Heart left ventricle (tissue), 16 donors: ENCODE results near the gene MORC3. TPM values are rescaled to one million over a fixed set of nuclear protein-coding genes. Genes with fewer than 3 reads are reported as not detected.
"Not testable (repeated sequence)": the region's sequence is repeated elsewhere in the genome, so short reads cannot be mapped to it uniquely, and the experiment has no call there.

Experiments used
- ATAC-seq, 4 donors: fragments of 200-7000 bp; cut with Tn5 transposase; one replicate each; pipeline ENCODE4 v1.9.1; 2020 to 2022; ENCODE audit warnings: moderate library complexity in 4 of 4, mild to moderate bottlenecking in 3 of 4, moderate number of reproducible peaks in 1 of 4
- DNase-seq, 5 donors: peaks; one replicate each; pipeline ENCODE4 v3.0.0-alpha.2; 2020
- H3K27ac ChIP-seq, 12 donors: fragments of 200-600 bp; sonication (generic) in 4 of 12; one replicate each; pipeline versions ENCODE4 v1.5.0 to v1.8.0; 2016 to 2022; ENCODE audit warnings: mild to moderate bottlenecking in 2 of 12
- H3K27me3 ChIP-seq, 9 donors: fragments of 200-600 bp; sonication (generic) in 2 of 9; one replicate each; pipeline versions ENCODE4 v1.5.1 to v1.8.0; 2016 to 2022; ENCODE audit warnings: mild to moderate bottlenecking in 3 of 9
- H3K36me3 ChIP-seq, 9 donors: fragments of 200-600 bp; sonication (generic) in 2 of 9; one replicate each; pipeline versions ENCODE4 v1.5.0 to v1.8.0; 2018 to 2022; ENCODE audit warnings: mild to moderate bottlenecking in 2 of 9
- H3K4me1 ChIP-seq, 12 donors: fragments of 200-600 bp; sonication (generic) in 4 of 12; one replicate each; pipeline versions ENCODE4 v1.5.0 to v1.8.0; 2016 to 2022; ENCODE audit warnings: mild to moderate bottlenecking in 3 of 12
- H3K4me3 ChIP-seq, 12 donors: fragments of 200-600 bp; sonication (generic) in 4 of 12; one replicate each; pipeline versions ENCODE4 v1.5.0 to v1.8.0; 2017 to 2022; ENCODE audit warnings: mild to moderate bottlenecking in 9 of 12, moderate library complexity in 4 of 12
- H3K9me3 ChIP-seq, 12 donors: fragments of 200-600 bp; sonication (generic) in 4 of 12; one replicate each; pipeline versions ENCODE4 v1.5.0 to v1.8.0; 2016 to 2022; ENCODE audit warnings: mild to moderate bottlenecking in 1 of 12
- POLR2A ChIP-seq, 2 donors: fragments of 450-650 bp; IDR thresholded peaks; one replicate each; pipeline ENCODE4 v1.6.1; 2017; ENCODE audit warnings: antibody characterized with exemption in 2 of 2, mild to moderate bottlenecking in 2 of 2, moderate library complexity in 2 of 2
- WGBS, 4 donors: extraction: QIAGEN DNeasy Blood & Tissue Kit in 2 of 4; methylation state at CpG; one replicate each; pipeline versions ENCODE4 v1.1.5 to v1.1.7; 2013 to 2018; 5-methylcytosine and 5-hydroxymethylcytosine counted together
- intact Hi-C, 10 donors: fragments of 100-400 bp; cut with DNase I; formaldehyde crosslinking; loops; one replicate each; pipeline versions ENCODE4 v1.11.1 to v1.14.2; 2022
- long read RNA-seq, 3 donors: library from polyadenylated mRNA; unstranded; transcript quantifications; one replicate each; pipeline ENCODE4 v2.0.0, GENCODE V29; 2020 to 2021
- polyA plus RNA-seq, 2 donors: library from polyadenylated mRNA; stranded (reverse); fragments of 200-250 nt; gene quantifications; one replicate each; pipeline ENCODE4 v1.2.3, GENCODE V29; 2013
- total RNA-seq, 9 donors: library from RNA; depleted of rRNA in 2 of 9; stranded (reverse); fragments of >200 nt in 2 of 9; fragmentation: NEBNext Ultra II Directional in 3 of 9; extraction: Animal tissue kit (Norgen Biotek cat#: 25700) in 3 of 9; gene quantifications; one replicate each; pipeline versions ENCODE4 v1.1.0 to v1.2.4, GENCODE V29; 2016 to 2023
- TF ChIP-seq, protein P1 (sequence below), 12 donors: fragments of 200-600 bp; sonication (generic) in 4 of 12; IDR thresholded peaks; one replicate each; pipeline versions ENCODE4 v1.5.0 to v1.8.0; 2018 to 2022; ENCODE audit warnings: antibody characterized with exemption in 12 of 12, mild to moderate bottlenecking in 5 of 12
- donor health status: ischemic (EF 13 %, LVEDD 7.1; RV severe dilation, severe dysfunction).
- donor health status: healthy with polysubstance abuse.
- donor health status: DM: no; HTN: yes; CAD: no.
- donor health status: DM: no; HTN: no; CAD: no.
- donor health status: ischemic (EF 25% LVEDD 6.9; RV normal size, moderate dysfunction).
- donor health status: ischemic (EF 25% LVEDD 5.7; RV mildly dilated, moderate dysfunction).
- donor health status: healthy.
- donor health status: DM: yes; HTN: yes; CAD: no.
- donor health status: ischemic (EF 35%, LVEDD 5.7; RV mildly dilated, moderate dysfunction).
- donor health status: nonischemic (EF 11% LVEDD 7.7; RV severe dilation, severe dysfunction).
- donor health status: DM: yes; HTN: yes; CAD: no.
- donor health status: PGD.
- donor health status: ischemic (EF 29% LVEDD 5.4; RV normal size, mild dysfunction).
- donor health status: nonischemic (EF 23%, LVEDD 6.1; RV moderate dilation, normal function).

The MORC3 gene, protein sequence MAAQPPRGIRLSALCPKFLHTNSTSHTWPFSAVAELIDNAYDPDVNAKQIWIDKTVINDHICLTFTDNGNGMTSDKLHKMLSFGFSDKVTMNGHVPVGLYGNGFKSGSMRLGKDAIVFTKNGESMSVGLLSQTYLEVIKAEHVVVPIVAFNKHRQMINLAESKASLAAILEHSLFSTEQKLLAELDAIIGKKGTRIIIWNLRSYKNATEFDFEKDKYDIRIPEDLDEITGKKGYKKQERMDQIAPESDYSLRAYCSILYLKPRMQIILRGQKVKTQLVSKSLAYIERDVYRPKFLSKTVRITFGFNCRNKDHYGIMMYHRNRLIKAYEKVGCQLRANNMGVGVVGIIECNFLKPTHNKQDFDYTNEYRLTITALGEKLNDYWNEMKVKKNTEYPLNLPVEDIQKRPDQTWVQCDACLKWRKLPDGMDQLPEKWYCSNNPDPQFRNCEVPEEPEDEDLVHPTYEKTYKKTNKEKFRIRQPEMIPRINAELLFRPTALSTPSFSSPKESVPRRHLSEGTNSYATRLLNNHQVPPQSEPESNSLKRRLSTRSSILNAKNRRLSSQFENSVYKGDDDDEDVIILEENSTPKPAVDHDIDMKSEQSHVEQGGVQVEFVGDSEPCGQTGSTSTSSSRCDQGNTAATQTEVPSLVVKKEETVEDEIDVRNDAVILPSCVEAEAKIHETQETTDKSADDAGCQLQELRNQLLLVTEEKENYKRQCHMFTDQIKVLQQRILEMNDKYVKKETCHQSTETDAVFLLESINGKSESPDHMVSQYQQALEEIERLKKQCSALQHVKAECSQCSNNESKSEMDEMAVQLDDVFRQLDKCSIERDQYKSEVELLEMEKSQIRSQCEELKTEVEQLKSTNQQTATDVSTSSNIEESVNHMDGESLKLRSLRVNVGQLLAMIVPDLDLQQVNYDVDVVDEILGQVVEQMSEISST
- 10 to 100 TPM; 15.0 to 21.3 (median 18.8) TPM for total RNA-seq
- polyA plus RNA-seq: 10 to 100 TPM in 1 of 2 donors, 1 to 10 TPM in 1; 9.0 to 11.1 TPM
- long read RNA-seq, donor 1, full-length matches to known transcripts: 9 of 14 reads
- long read RNA-seq, donor 1, partial matches to known transcripts: 4 of 14 reads
- long read RNA-seq, donor 1, other reads (novel, unspliced or antisense): 1 of 14 reads
- long read RNA-seq, donor 2, full-length matches to known transcripts: 8 of 26 reads
- long read RNA-seq, donor 2, partial matches to known transcripts: 12 of 26 reads
- long read RNA-seq, donor 2, other reads (novel, unspliced or antisense): 6 of 26 reads
- long read RNA-seq, donor 3, full-length matches to known transcripts: 13 of 15 reads
- long read RNA-seq, donor 3, partial matches to known transcripts: 0 of 15 reads
- long read RNA-seq, donor 3, other reads (novel, unspliced or antisense): 2 of 15 reads

DNA sequence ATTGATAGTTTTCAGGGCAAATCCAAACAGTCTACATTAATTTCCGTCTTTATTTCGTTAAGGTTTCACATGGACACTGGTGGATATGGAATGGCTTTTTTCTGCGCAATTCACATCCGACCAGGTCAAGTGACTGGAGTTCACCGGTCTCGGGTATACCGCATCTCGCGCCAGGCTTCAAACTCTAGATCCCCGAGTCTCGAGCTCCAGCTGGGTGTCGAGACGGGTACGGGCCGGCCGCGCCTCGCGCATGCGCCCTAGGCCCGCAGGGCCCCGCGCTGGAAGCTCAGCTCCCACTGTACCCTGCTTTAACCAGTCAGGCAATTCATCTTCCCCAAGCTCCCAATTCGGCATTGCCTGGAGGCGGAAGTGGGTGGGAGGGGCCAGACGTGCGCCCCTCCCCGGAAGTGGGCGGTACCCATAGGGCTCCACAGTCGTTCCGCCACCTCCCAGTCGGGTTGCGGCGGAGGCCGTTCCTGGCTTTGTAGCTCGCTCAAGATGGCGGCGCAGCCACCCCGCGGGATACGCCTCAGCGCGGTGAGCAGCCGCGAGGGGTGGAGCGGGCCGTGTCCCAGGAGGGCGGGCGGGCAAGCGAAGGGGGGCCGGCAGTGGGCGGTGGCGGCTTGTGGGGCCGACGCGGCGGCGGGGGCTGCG lies at the start of gene MORC3:
Gene MORC3, plus strand, starts transcription at position 431 of the 654 bp plus-strand sequence. Its CDS starts 68 bp downstream, at position 499.
- 0 to 1% (median 0%) methylated on average over 19 to 59 of the region's 59 CpGs for WGBS, 4 donors
- TF ChIP-seq, protein P1, sequence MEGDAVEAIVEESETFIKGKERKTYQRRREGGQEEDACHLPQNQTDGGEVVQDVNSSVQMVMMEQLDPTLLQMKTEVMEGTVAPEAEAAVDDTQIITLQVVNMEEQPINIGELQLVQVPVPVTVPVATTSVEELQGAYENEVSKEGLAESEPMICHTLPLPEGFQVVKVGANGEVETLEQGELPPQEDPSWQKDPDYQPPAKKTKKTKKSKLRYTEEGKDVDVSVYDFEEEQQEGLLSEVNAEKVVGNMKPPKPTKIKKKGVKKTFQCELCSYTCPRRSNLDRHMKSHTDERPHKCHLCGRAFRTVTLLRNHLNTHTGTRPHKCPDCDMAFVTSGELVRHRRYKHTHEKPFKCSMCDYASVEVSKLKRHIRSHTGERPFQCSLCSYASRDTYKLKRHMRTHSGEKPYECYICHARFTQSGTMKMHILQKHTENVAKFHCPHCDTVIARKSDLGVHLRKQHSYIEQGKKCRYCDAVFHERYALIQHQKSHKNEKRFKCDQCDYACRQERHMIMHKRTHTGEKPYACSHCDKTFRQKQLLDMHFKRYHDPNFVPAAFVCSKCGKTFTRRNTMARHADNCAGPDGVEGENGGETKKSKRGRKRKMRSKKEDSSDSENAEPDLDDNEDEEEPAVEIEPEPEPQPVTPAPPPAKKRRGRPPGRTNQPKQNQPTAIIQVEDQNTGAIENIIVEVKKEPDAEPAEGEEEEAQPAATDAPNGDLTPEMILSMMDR (IDR thresholded peaks at IDR 0.05): no peak
- peak; percentile 71 to 87 for TF ChIP-seq POLR2A (IDR thresholded peaks at IDR 0.05)
- ATAC-seq: peak; percentile 97 to 99 (median 98)

DNA sequence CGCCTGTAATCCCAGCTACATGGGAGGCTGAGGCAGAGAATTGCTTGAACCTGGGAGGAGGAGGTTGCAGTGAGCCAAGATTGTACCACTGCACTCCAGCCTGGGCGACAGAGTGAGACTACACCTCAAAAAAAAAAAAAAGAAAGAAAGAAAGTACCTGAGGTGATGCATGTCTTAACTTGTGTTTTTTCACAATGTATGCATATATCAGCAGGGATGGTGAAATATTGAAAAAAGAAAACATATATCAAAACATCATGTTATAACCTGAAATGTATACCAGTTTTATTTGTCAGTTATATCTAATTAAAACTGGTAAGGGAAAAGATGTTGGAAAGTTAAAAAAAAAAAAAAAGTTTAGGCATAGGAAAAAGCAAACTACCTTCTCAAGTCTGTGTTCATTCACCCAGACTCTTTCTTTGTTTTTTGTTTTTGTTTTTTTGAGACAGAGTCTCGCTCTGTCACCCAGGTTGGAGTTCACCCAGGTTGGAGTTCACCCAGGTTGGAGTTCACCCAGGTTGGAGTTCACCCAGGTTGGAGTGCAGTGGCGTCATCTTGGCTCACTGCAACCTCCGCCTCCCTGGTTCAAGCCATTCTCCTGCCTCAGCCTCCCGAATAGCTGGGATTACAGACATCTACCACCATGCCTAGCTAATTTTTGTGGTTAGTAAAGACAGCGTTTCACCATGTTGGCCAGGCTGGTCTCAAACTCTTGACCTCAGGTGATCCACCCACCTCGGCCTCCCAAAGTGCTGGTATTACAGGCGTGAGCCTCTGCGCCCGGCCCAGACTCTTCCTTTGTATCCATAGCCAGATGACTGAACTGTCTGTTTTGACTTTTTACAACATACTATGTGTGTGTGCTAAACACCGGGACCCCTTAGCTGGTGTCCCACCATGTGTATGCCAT lies 49.0 kb upstream of the MORC3 start:
- H3K27me3 ChIP-seq, H3K4me1 ChIP-seq, H3K4me3 ChIP-seq, H3K27ac ChIP-seq, ATAC-seq, H3K9me3 ChIP-seq, DNase-seq, intact Hi-C loops: not testable (repeated sequence)
- peaks cover 0 to 53% (median 17%) of the 10 kb centered on the region in 9 donors for H3K36me3 ChIP-seq
- 94 to 96% (median 95%) methylated on average over 12 of the region's 12 CpGs for WGBS, 4 donors

More for the DNA sequence above, at the start of gene MORC3:
- Histone ChIP-seq H3K4me3 (peak within 1 kb of the TSS; percentile 62 to 92 (median 81)), H3K9me3 (peaks cover 0 to under 1% (median 0%) of the 10 kb centered on the region in 12 donors), H3K27ac (peak within 1 kb of the TSS; percentile 94 to 99 (median 98)), H3K36me3 (peaks cover 0 to 13% (median 5%) of the 10 kb centered on the region in 9 donors), H3K4me1 (peaks cover 0 to 49% (median 30%) of the 10 kb centered on the region in 12 donors), H3K27me3 (no peaks in the 10 kb centered on the region)
- intact Hi-C loops: loop anchor here in 4 of 10 donors (1.0 to 5.0 kb wide), 5 partner anchors 21 to 185 kb away; partner anchors contain the start of genes DOP1B (in 3 of the 4) and CBR3 (in 1 of the 4)
- peak; percentile 97 to 99 (median 98) for DNase-seq

DNA sequence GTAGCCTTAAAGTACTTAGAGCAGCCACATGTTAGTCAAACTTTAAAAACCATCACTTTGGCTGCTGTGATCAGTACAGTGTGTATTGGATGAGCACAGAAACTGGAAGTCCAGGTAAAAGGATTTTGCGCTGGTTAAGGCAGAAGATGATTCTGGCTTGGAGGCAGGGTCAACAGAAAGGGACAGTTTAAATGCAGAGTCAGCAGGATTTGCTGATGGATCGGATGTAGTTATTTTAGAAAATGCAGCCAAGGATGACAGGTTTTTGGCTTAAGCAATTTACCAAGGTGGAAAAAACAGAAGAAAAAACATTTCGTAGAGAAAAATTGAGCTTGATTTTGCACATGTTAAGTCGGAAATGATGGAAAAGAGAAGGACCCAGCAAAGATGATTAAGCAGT lies 45.9 kb upstream of the MORC3 start:
- WGBS, 4 donors: 71 to 96% (median 94%) methylated on average over 4 of the region's 4 CpGs
- no peak overlapping the region for H3K27ac ChIP-seq
- intact Hi-C loops: no loop called here
- H3K27me3 ChIP-seq: no peaks in the 10 kb centered on the region
- no peaks in the 10 kb centered on the region for H3K9me3 ChIP-seq
- H3K4me3 ChIP-seq: no peak overlapping the region
- DNase-seq: no peak
- H3K36me3 ChIP-seq: peaks cover 0 to 54% (median 28%) of the 10 kb centered on the region in 9 donors
- no peak for ATAC-seq
- TF ChIP-seq, protein P1 (IDR thresholded peaks at IDR 0.05): no peak
- no peak for TF ChIP-seq POLR2A (IDR thresholded peaks at IDR 0.05)
- no peaks in the 10 kb centered on the region for H3K4me1 ChIP-seq
